ENCODE data around the gene CATSPERE.

- TF ChIP-seq CTCF (IDR thresholded peaks at IDR 0.05) (no peak), POLR2A (IDR thresholded peaks at IDR 0.05) (no peak), POLR2AphosphoS5 (IDR thresholded peaks at IDR 0.05) (no peak)
Measured at GRCh38 chr1:244458781-244459180, 2.3 kb upstream of the CATSPERE start.

Data from prostate gland (tissue), 2 donors.